K562 (cell line): ENCODE results near the gene SLC45A3. TPM values are rescaled to one million over a fixed set of nuclear protein-coding genes. Genes with fewer than 3 reads are reported as not detected.

ENCODE experiments used
- CBX3 ChIP-seq, 2 experiments: IDR thresholded peaks; 1 replicate in 1 of 2; 2 replicates in 1 of 2; pipeline ENCODE4 v1.6.1; 2012; ENCODE audit warnings: inconsistent platforms in 2 of 2, low read length in 2 of 2, borderline replicate concordance in 1 of 2, control low read depth in 1 of 2
- CEBPZ ChIP-seq: fragments of 150-350 bp; IDR thresholded peaks from 2 replicates; pipeline ENCODE4 v1.6.1; 2014; ENCODE audit warnings: low read depth, mild to moderate bottlenecking, low read length, borderline replicate concordance
- CHCHD3 ChIP-seq: fragments of 250-450 bp; sonication (Bioruptor Pico); IDR thresholded peaks from 2 replicates; pipeline ENCODE4 v2.1.2; 2022; ENCODE audit warnings: mild to moderate bottlenecking
- EWSR1 ChIP-seq: fragments of 450-650 bp; IDR thresholded peaks from 2 replicates; pipeline ENCODE4 v1.6.1; 2018; ENCODE audit warnings: borderline replicate concordance, mild to moderate bottlenecking, low read depth, moderate library complexity; ENCODE audit not compliant: partially characterized antibody
- MED1 ChIP-seq: sonication (generic); formaldehyde crosslinking; IDR thresholded peaks from 2 replicates; pipeline ENCODE4 v1.8.1; 2023; ENCODE audit warnings: missing genetic modification reagents, borderline replicate concordance
- NR0B1 ChIP-seq: fragments of 450-650 bp; IDR thresholded peaks from one replicate; pipeline ENCODE4 v1.6.1; 2018; ENCODE audit warnings: mild to moderate bottlenecking, moderate library complexity; ENCODE audit not compliant: partially characterized antibody
- PURB ChIP-seq: sonication (generic); formaldehyde crosslinking; IDR thresholded peaks from 2 replicates; pipeline ENCODE4 v1.9.0; 2021; ENCODE audit warnings: low read depth, mild to moderate bottlenecking, missing genetic modification reagents
- TCF7 ChIP-seq: sonication (generic); IDR thresholded peaks from 2 replicates; pipeline ENCODE4 v1.6.1; 2016; ENCODE audit warnings: antibody characterized with exemption, borderline replicate concordance
- U2AF2 ChIP-seq: fragments of 200-400 bp; formaldehyde crosslinking; optimal IDR thresholded peaks from 2 replicates; pipeline ENCODE3; 2017; ENCODE audit warnings: low read depth, mild to moderate bottlenecking, low read length
- ZBTB1 ChIP-seq: sonication (generic); formaldehyde crosslinking; IDR thresholded peaks from 2 replicates; pipeline ENCODE4 v1.8.1; 2023; ENCODE audit warnings: missing genetic modification reagents, low read depth, mild to moderate bottlenecking, borderline replicate concordance
- ZNF134 ChIP-seq: fragments of 250-450 bp; sonication (Bioruptor Pico); conservative IDR thresholded peaks from 2 replicates; pipeline ENCODE4 v1.4.0; 2020
- ZNF224 ChIP-seq: sonication (generic); formaldehyde crosslinking; IDR thresholded peaks from 2 replicates; pipeline ENCODE4 v1.8.0; 2022; ENCODE audit warnings: mild to moderate bottlenecking, missing genetic modification reagents
- ZNF407 ChIP-seq: fragments of 450-650 bp; IDR thresholded peaks from 2 replicates; pipeline ENCODE4 v1.6.1; 2016; ENCODE audit warnings: low read depth
- ZNF41 ChIP-seq: fragments of 250-450 bp; sonication (Bioruptor Pico); conservative IDR thresholded peaks from 2 replicates; pipeline ENCODE4 v1.4.0; 2020; ENCODE audit warnings: mild to moderate bottlenecking
- polyA plus RNA-seq, 8 experiments: library from polyadenylated mRNA; depleted of rRNA in 4 of 8; stranded (reverse) in 5 of 8; unstranded in 3 of 8; fragments of >200 nt; fragmentation: Nextera tagmentation in 2 of 8; fragmentation: Illumina TruSeq in 1 of 8; extraction: Ambion mirVana in 2 of 8; extraction: Trizol in 1 of 8; gene quantifications; 2 replicates each; pipeline versions ENCODE4 v1.2.1 to v1.2.3, GENCODE V29; 2011 to 2014; ENCODE audit warnings: inconsistent platforms in 1 of 8, missing spikeins in 1 of 8
- total RNA-seq, 7 experiments: library from RNA; depleted of rRNA in 6 of 7; stranded (reverse); fragments of >200 nt in 6 of 7; fragmentation: Illumina TruSeq in 2 of 7; extraction: Trizol in 2 of 7; gene quantifications; 2 replicates each; pipeline versions ENCODE4 v1.2.1 to v1.2.3, GENCODE V29; 2011 to 2021; ENCODE audit warnings: low replicate concordance in 1 of 7

The SLC45A3 gene
- total and polyA plus RNA-seq, 9 of the 15 experiments (the other 6 are each of a cell fraction or from before 2014, with no cell fraction given): 0.06 to 3.3 (median 1.3) TPM

- peak; percentile 91 for TF ChIP-seq ZNF407
- no peak for TF ChIP-seq CEBPZ
- no peak for TF ChIP-seq ZNF224 (CRISPR knock-in tag)
- no peak for TF ChIP-seq ZNF41 (CRISPR knock-in tag)
- no peak for TF ChIP-seq PURB (CRISPR knock-in tag)
- no peak for TF ChIP-seq EWSR1
- TF ChIP-seq TCF7: peak; percentile 72
- 0 out of 2 replicates have a peak, but pooled peaks have one; percentile 6 for TF ChIP-seq ZBTB1
- TF ChIP-seq CHCHD3 (CRISPR knock-in tag): no peak
- TF ChIP-seq CBX3 (IDR thresholded peaks at IDR 0.05; ENCODE audit: borderline replicate concordance in 1 of 2, low read length in 2 of 2): peak in 1 of 2 experiments; percentile 69; a peak in 1 of 3 replicates
- TF ChIP-seq ZNF134 (CRISPR knock-in tag): no peak
- no peak for TF ChIP-seq NR0B1
- TF ChIP-seq U2AF2: no peak
- TF ChIP-seq MED1 (CRISPR knock-in tag): no peak
Measured at GRCh38 chr1:205631768-205632668, 48.3 kb downstream of the SLC45A3 start, which contains the start of gene ELK4 (continued).
